Kidney (tissue), 14 donors: Measurements from ENCODE around the gene TREM2. TPM values are rescaled to one million over a fixed set of nuclear protein-coding genes. Genes with fewer than 3 reads are reported as not detected.

ENCODE experiments used
- DNase-seq, 5 donors: peaks; one replicate each; pipeline ENCODE4 v3.0.0-alpha.2; 2013 to 2020
- FAIRE-seq: peaks from 2 replicates; lab custom pipeline; 2012; peaks lifted over from hg19 to GRCh38; lab: Jason Lieb, UNC
- H3K27ac ChIP-seq, 2 donors: one replicate each; pipeline ENCODE4 v1.7.0; 2013; ENCODE audit warnings: low read depth in 2 of 2, low read length in 2 of 2, inconsistent platforms in 1 of 2
- H3K27me3 ChIP-seq: one replicate; pipeline ENCODE4 v1.7.1; 2013; ENCODE audit warnings: low read length, inconsistent platforms; ENCODE audit not compliant: control insufficient read depth, insufficient read depth
- H3K36me3 ChIP-seq, 3 donors: one replicate each; pipeline versions ENCODE4 v1.7.0 to v1.7.1; 2013; ENCODE audit warnings: low read length in 3 of 3, control low read depth in 1 of 3, inconsistent platforms in 1 of 3; ENCODE audit not compliant: insufficient read depth in 3 of 3, control insufficient read depth in 2 of 3
- H3K4me1 ChIP-seq, 3 donors: one replicate each; pipeline versions ENCODE4 v1.7.0 to v1.7.1; 2013; ENCODE audit warnings: low read length in 3 of 3, inconsistent platforms in 1 of 3, low read depth in 1 of 3; ENCODE audit not compliant: control insufficient read depth in 2 of 3, insufficient read depth in 2 of 3
- H3K4me3 ChIP-seq, 3 donors: one replicate each; pipeline versions ENCODE4 v1.7.0 to v1.8.1; 2013; ENCODE audit warnings: low read length in 3 of 3, control low read depth in 1 of 3, inconsistent platforms in 1 of 3
- H3K9ac ChIP-seq, 3 donors: one replicate each; pipeline versions ENCODE4 v1.7.0 to v1.7.1; 2013; ENCODE audit warnings: low read length in 3 of 3, control low read depth in 1 of 3, inconsistent platforms in 1 of 3
- H3K9me3 ChIP-seq, 3 donors: one replicate each; pipeline versions ENCODE4 v1.7.0 to v1.7.1; 2013; ENCODE audit warnings: low read length in 3 of 3, control low read depth in 1 of 3, inconsistent platforms in 1 of 3; ENCODE audit not compliant: control insufficient read depth in 2 of 3, insufficient read depth in 1 of 3
- intact Hi-C: fragments of 100-400 bp; cut with DNase I; formaldehyde crosslinking; loops from one replicate; pipeline ENCODE4 v1.11.1; 2022
- polyA plus RNA-seq: library from polyadenylated mRNA; stranded (reverse); fragments of 350-450 nt; fragmentation: Illumina TruSeq; extraction: RNeasy Lipid Tissue Mini Kit (QIAGEN cat#74804); gene quantifications from one replicate; pipeline ENCODE4 v1.2.3, GENCODE V29; 2014; ENCODE audit warnings: low read depth, low replicate concordance; ENCODE audit not compliant: insufficient read depth
- total RNA-seq: library from RNA; stranded (reverse); fragmentation: NEBNext Ultra II Directional; extraction: Animal tissue kit (Norgen Biotek cat#: 25700); gene quantifications from one replicate; pipeline ENCODE4 v1.2.1, GENCODE V29; 2021
- TF ChIP-seq, protein P1 (sequence below): IDR thresholded peaks from 3 replicates; pipeline ENCODE4 v1.5.1; 2012; ENCODE audit warnings: mild to moderate bottlenecking, moderate library complexity, borderline replicate concordance; ENCODE audit not compliant: insufficient read depth; ENCODE audit errors: extremely low read depth
- donor health status: control.
- donor health status: control.
- donor health status: control.
- donor health status: control.
- donor health status: control.
- donor health status: DM: yes; HTN: yes; CAD: no.
- donor health status: Normal renal cell carcinoma (clear cell type).

The TREM2 gene
- total and polyA plus RNA-seq, 2 donors from 2014 or later: 3.5 to 7.8 TPM

DNA sequence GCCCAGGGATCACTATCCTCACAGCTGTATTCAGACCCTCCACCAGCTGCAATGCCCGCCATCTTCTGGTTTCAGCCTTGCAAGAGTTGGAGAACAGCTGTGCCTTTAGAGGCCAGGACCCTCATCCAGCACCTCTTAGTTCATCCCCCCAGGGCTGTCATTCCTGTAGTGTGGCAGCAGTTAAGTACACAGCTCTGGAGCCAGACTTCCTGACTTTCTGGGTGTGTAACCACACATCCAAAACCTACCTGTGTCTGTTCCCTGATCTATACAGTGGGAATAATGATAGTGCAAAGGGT is 452 bp upstream of the TREM2 start:
- FAIRE-seq (no peak), DNase-seq (no peak)
- H3K9me3 ChIP-seq: no peaks in the 10 kb centered on the region
- H3K27ac ChIP-seq: no peak overlapping the region
- intact Hi-C loops: no loop called here
- H3K27me3 ChIP-seq: no peaks in the 10 kb centered on the region
- peaks cover 0 to 3% (median 0%) of the 10 kb centered on the region in 3 donors for H3K4me1 ChIP-seq
- no peak overlapping the region for H3K4me3 ChIP-seq
- H3K9ac ChIP-seq: no peak overlapping the region
- TF ChIP-seq, protein P1, sequence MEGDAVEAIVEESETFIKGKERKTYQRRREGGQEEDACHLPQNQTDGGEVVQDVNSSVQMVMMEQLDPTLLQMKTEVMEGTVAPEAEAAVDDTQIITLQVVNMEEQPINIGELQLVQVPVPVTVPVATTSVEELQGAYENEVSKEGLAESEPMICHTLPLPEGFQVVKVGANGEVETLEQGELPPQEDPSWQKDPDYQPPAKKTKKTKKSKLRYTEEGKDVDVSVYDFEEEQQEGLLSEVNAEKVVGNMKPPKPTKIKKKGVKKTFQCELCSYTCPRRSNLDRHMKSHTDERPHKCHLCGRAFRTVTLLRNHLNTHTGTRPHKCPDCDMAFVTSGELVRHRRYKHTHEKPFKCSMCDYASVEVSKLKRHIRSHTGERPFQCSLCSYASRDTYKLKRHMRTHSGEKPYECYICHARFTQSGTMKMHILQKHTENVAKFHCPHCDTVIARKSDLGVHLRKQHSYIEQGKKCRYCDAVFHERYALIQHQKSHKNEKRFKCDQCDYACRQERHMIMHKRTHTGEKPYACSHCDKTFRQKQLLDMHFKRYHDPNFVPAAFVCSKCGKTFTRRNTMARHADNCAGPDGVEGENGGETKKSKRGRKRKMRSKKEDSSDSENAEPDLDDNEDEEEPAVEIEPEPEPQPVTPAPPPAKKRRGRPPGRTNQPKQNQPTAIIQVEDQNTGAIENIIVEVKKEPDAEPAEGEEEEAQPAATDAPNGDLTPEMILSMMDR: no peak
- no peaks in the 10 kb centered on the region for H3K36me3 ChIP-seq

DNA sequence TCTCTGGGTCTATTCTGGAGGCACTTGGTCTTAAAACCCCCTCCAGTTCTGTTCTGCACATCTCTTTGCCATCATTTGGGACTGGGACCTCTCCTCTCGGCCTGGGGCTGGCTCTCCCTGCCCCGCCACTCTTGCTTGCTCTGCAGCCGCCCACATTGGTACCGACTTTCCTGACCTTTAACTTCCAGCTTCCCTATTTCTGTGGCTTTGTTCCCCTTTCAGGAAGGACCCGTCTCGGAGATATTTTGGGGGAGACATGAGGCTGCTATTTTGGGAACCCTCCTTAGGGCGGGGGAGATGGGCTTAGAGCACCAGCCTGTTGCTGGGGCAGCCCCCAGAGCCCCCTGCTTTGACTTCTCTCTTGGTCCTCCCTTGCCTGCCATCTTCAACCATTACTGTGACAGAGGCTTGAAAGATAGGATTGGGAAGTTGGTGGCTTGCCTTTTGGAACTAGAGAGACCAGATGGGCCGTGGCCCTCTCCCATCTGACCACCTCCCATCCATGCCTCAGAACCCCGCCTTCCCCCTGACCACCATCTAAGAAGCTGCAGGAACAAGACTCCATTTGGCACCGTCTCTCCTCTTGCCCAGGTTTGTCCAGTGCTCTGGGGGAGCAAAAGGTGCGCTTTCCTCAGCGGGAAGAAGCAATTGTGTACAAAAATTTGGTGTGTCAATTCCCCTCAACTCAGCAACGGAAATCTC is 914 bp downstream of the TREM2 start:
- Histone ChIP-seq H3K4me1 (peaks cover 0 to 3% (median 0%) of the 10 kb centered on the region in 3 donors), H3K36me3 (no peaks in the 10 kb centered on the region), H3K9me3 (no peaks in the 10 kb centered on the region), H3K27me3 (no peaks in the 10 kb centered on the region), H3K9ac (no peak overlapping the region), H3K4me3 (no peak overlapping the region), H3K27ac (no peak overlapping the region)
- FAIRE-seq (no peak), DNase-seq (no peak)
- TF ChIP-seq, protein P1: no peak
- intact Hi-C loops: no loop called here

DNA sequence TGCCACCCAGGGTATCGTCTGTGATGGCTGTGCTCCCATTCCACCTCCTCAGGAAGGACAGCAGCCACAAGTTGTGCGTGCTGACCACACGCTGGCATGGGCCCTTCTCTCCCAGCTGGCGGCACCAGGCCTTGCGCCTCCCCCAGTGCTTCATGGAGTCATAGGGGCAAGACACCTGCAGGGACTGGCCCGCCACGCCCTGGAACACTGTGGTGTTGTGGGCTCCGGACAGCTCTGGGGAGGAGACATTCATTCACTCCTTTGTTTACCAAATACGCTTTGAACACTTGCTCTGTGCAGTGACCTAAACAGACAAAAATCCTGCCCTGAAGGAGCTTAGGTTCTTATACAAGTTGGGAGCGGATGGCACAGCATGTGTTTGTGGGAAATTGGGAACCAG is 1.5 kb downstream of the TREM2 start:
- Histone ChIP-seq H3K36me3 (no peaks in the 10 kb centered on the region), H3K4me3 (no peak overlapping the region), H3K27ac (no peak overlapping the region), H3K9ac (no peak overlapping the region), H3K27me3 (no peaks in the 10 kb centered on the region), H3K9me3 (no peaks in the 10 kb centered on the region), H3K4me1 (peaks cover 0 to 3% (median 0%) of the 10 kb centered on the region in 3 donors)
- FAIRE-seq (no peak), DNase-seq (no peak)
- TF ChIP-seq, protein P1: no peak
- intact Hi-C loops: no loop called here

DNA sequence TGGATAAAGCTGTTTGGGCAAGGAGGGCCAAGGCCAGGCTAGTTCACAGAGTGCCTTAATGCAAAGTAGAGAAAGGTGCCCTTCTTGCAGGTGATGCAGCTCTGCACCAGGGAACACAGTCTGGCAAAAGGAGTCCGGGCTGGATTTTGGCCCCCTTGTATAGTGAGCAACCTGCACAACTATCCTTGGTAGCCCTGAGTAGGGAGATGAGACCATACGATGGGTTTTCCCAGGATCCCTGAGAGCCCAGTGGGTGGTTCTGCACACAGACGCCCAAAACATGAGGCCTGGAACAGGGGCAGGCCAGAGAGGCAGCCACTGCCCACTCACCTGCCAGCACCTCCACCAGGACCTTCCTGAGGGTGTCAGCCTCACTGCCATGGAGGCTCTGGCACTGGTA is 2.0 kb downstream of the TREM2 start:
- TF ChIP-seq, protein P1: no peak
- no peak for DNase-seq
- no peak overlapping the region for H3K27ac ChIP-seq
- H3K9ac ChIP-seq: no peak overlapping the region
- H3K4me3 ChIP-seq: no peak overlapping the region
- FAIRE-seq: no peak
- H3K9me3 ChIP-seq: no peaks in the 10 kb centered on the region
- intact Hi-C loops: no loop called here
- H3K27me3 ChIP-seq: no peaks in the 10 kb centered on the region
- peaks cover 0 to 3% (median 0%) of the 10 kb centered on the region in 3 donors for H3K4me1 ChIP-seq
- no peaks in the 10 kb centered on the region for H3K36me3 ChIP-seq
